HepG2 (cell line): ENCODE results near the gene ANKS4B. TPM values are rescaled to one million over a fixed set of nuclear protein-coding genes. Genes with fewer than 3 reads are reported as not detected.
A peak's percentile ranks its signal among the peaks of the same experiment; 100 is the strongest.

Experiments
- CAMTA2 ChIP-seq: sonication (generic); formaldehyde crosslinking; IDR thresholded peaks from 2 replicates; pipeline ENCODE4 v1.4.0; 2020; ENCODE audit warnings: mild to moderate bottlenecking, missing genetic modification reagents, borderline replicate concordance
- CBX5 ChIP-seq: sonication (generic); formaldehyde crosslinking; IDR thresholded peaks from 2 replicates; pipeline ENCODE4 v1.4.0; 2020; ENCODE audit warnings: missing genetic modification reagents, borderline replicate concordance
- EHMT2 ChIP-seq: fragments of 200-600 bp; sonication (generic); IDR thresholded peaks from 2 replicates; pipeline ENCODE4 v1.7.0; 2017; ENCODE audit warnings: antibody characterized with exemption, low read depth, low read length, borderline replicate concordance
- GATAD2A ChIP-seq: IDR thresholded peaks from 2 replicates; pipeline ENCODE4 v1.6.1; 2016
- HCFC1 ChIP-seq: fragments of 150-350 bp; IDR thresholded peaks from 2 replicates; pipeline ENCODE4 v1.6.1; 2014; ENCODE audit warnings: low read depth, low read length
- HHEX ChIP-seq: IDR thresholded peaks from 2 replicates; pipeline ENCODE4 v1.6.1; 2016; ENCODE audit warnings: control low read depth
- IKZF1 ChIP-seq: fragments of 450-650 bp; IDR thresholded peaks from 2 replicates; pipeline ENCODE4 v1.7.1; 2016
- ISX ChIP-seq: sonication (generic); formaldehyde crosslinking; conservative IDR thresholded peaks from 2 replicates; pipeline ENCODE4 v1.5.0; 2020; ENCODE audit warnings: missing genetic modification reagents
- MIER3 ChIP-seq: IDR thresholded peaks from 2 replicates; pipeline ENCODE4 v1.6.1; 2016; ENCODE audit warnings: missing compliant biosample characterization, borderline replicate concordance
- MYPOP ChIP-seq: sonication (generic); formaldehyde crosslinking; IDR thresholded peaks from 2 replicates; pipeline ENCODE4 v1.8.1; 2023; ENCODE audit warnings: mild to moderate bottlenecking, moderate library complexity, missing genetic modification reagents
- NCOA5 ChIP-seq: sonication (generic); formaldehyde crosslinking; IDR thresholded peaks from 2 replicates; pipeline ENCODE4 v1.4.0; 2020; ENCODE audit warnings: missing genetic modification reagents
- RCOR2 ChIP-seq: IDR thresholded peaks from 2 replicates; pipeline ENCODE4 v1.6.1; 2016; ENCODE audit warnings: missing biosample characterization, missing genetic modification reagents
- TARDBP ChIP-seq: sonication (generic); formaldehyde crosslinking; IDR thresholded peaks from 2 replicates; pipeline ENCODE4 v1.8.0; 2022; ENCODE audit warnings: mild to moderate bottlenecking, missing genetic modification reagents
- TP53 ChIP-seq: sonication (generic); formaldehyde crosslinking; conservative IDR thresholded peaks from 2 replicates; pipeline ENCODE4 v1.4.0; 2020; ENCODE audit warnings: missing genetic modification reagents
- XBP1 ChIP-seq: sonication (generic); formaldehyde crosslinking; IDR thresholded peaks from 2 replicates; pipeline ENCODE4 v1.5.0; 2020; ENCODE audit warnings: missing genetic modification reagents
- ZKSCAN1 ChIP-seq: fragments of 150-350 bp; IDR thresholded peaks from 2 replicates; pipeline ENCODE4 v1.6.1; 2014; ENCODE audit warnings: low read length
- ZNF317 ChIP-seq: sonication (generic); formaldehyde crosslinking; IDR thresholded peaks from 2 replicates; pipeline ENCODE4 v1.5.0; 2020; ENCODE audit warnings: mild to moderate bottlenecking, missing genetic modification reagents
- ZNF343 ChIP-seq: sonication (generic); formaldehyde crosslinking; IDR thresholded peaks from 2 replicates; pipeline ENCODE4 v1.4.0; 2020; ENCODE audit warnings: mild to moderate bottlenecking, missing genetic modification reagents
- ZNF362 ChIP-seq: sonication (generic); formaldehyde crosslinking; IDR thresholded peaks from 2 replicates; pipeline ENCODE4 v1.4.0; 2020; ENCODE audit warnings: missing genetic modification reagents, mild to moderate bottlenecking, borderline replicate concordance
- ZNF431 ChIP-seq: sonication (generic); formaldehyde crosslinking; IDR thresholded peaks from 2 replicates; pipeline ENCODE4 v1.9.0; 2022; ENCODE audit warnings: missing genetic modification reagents, low read depth, mild to moderate bottlenecking, borderline replicate concordance
- ZNF672 ChIP-seq: sonication (generic); formaldehyde crosslinking; IDR thresholded peaks from 2 replicates; pipeline ENCODE4 v1.8.1; 2022; ENCODE audit warnings: missing genetic modification reagents
- ZSCAN20 ChIP-seq: sonication (generic); formaldehyde crosslinking; IDR thresholded peaks from 2 replicates; pipeline ENCODE4 v1.4.0; 2020; ENCODE audit warnings: missing genetic modification reagents, mild to moderate bottlenecking, borderline replicate concordance
- polyA plus RNA-seq, 8 experiments: library from polyadenylated mRNA; depleted of rRNA in 3 of 8; stranded (reverse) in 7 of 8; unstranded in 1 of 8; fragments of >200 nt; fragmentation: Illumina TruSeq in 4 of 8; extraction: Trizol in 4 of 8; gene quantifications; 2 replicates each; pipeline versions ENCODE4 v1.2.1 to v1.2.3, GENCODE V29; 2011 to 2016; ENCODE audit warnings: low read depth in 4 of 8, missing spikeins in 1 of 8, mixed read lengths in 1 of 8; ENCODE audit not compliant: insufficient read depth in 1 of 8
- total RNA-seq, 5 experiments: library from RNA; depleted of rRNA; stranded (reverse); fragments of >200 nt; fragmentation: Illumina TruSeq; extraction: Trizol; gene quantifications; 2 replicates each; pipeline ENCODE4 v1.2.3, GENCODE V29; 2016; ENCODE audit warnings: low read depth in 1 of 5
- TF ChIP-seq, protein P1 (sequence below), 2 experiments: IDR thresholded peaks; 2 replicates each; pipeline ENCODE4 v1.6.1; 2011 to 2012; ENCODE audit warnings: low read length in 2 of 2, borderline replicate concordance in 1 of 2, low read depth in 1 of 2, mild to moderate bottlenecking in 1 of 2, moderate library complexity in 1 of 2
- TF ChIP-seq, protein P2 (sequence below): IDR thresholded peaks from 2 replicates; pipeline ENCODE4 v1.6.1; 2018; ENCODE audit warnings: missing genetic modification reagents, mild to moderate bottlenecking, missing compliant biosample characterization

The ANKS4B gene
- total and polyA plus RNA-seq, 2 of the 13 experiments (the other 11 are each of a cell fraction or from before 2014, with no cell fraction given) = 6.5 to 30.0 TPM

GRCh38 chr16:21260870-21261791 is 27.6 kb downstream of the ANKS4B start (continued):
- peak; percentile 69 for TF ChIP-seq MYPOP (CRISPR knock-in tag)
- peak; percentile 23; the same call in 1 of the 2 replicates for TF ChIP-seq ZNF343 (CRISPR knock-in tag)
- no peak for TF ChIP-seq NCOA5
- TF ChIP-seq CBX5 = peak; percentile 92
- TF ChIP-seq IKZF1 = no peak
- TF ChIP-seq, protein P1, sequence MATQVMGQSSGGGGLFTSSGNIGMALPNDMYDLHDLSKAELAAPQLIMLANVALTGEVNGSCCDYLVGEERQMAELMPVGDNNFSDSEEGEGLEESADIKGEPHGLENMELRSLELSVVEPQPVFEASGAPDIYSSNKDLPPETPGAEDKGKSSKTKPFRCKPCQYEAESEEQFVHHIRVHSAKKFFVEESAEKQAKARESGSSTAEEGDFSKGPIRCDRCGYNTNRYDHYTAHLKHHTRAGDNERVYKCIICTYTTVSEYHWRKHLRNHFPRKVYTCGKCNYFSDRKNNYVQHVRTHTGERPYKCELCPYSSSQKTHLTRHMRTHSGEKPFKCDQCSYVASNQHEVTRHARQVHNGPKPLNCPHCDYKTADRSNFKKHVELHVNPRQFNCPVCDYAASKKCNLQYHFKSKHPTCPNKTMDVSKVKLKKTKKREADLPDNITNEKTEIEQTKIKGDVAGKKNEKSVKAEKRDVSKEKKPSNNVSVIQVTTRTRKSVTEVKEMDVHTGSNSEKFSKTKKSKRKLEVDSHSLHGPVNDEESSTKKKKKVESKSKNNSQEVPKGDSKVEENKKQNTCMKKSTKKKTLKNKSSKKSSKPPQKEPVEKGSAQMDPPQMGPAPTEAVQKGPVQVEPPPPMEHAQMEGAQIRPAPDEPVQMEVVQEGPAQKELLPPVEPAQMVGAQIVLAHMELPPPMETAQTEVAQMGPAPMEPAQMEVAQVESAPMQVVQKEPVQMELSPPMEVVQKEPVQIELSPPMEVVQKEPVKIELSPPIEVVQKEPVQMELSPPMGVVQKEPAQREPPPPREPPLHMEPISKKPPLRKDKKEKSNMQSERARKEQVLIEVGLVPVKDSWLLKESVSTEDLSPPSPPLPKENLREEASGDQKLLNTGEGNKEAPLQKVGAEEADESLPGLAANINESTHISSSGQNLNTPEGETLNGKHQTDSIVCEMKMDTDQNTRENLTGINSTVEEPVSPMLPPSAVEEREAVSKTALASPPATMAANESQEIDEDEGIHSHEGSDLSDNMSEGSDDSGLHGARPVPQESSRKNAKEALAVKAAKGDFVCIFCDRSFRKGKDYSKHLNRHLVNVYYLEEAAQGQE (IDR thresholded peaks at IDR 0.05; ENCODE audit: borderline replicate concordance in 1 of 2, low read depth in 1 of 2, low read length in 2 of 2) = peak in 1 of 2 experiments; percentile 45; a peak in 1 of 4 replicates
- TF ChIP-seq EHMT2 = no peak; the same call in 1 of the 2 replicates
- TF ChIP-seq ZKSCAN1 = 0 out of 2 replicates have a peak, but pooled peaks have one; percentile 9
- TF ChIP-seq GATAD2A (CRISPR knock-in tag) = peak; percentile 96
- TF ChIP-seq, protein P2, sequence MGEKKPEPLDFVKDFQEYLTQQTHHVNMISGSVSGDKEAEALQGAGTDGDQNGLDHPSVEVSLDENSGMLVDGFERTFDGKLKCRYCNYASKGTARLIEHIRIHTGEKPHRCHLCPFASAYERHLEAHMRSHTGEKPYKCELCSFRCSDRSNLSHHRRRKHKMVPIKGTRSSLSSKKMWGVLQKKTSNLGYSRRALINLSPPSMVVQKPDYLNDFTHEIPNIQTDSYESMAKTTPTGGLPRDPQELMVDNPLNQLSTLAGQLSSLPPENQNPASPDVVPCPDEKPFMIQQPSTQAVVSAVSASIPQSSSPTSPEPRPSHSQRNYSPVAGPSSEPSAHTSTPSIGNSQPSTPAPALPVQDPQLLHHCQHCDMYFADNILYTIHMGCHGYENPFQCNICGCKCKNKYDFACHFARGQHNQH (CRISPR knock-in tag) = peak; percentile 86
- TF ChIP-seq ISX (CRISPR knock-in tag) = no peak
- no peak for TF ChIP-seq ZNF672 (CRISPR knock-in tag)
- peak; percentile 13; the same call in 1 of the 2 replicates for TF ChIP-seq ZNF362 (CRISPR knock-in tag)
- no peak for TF ChIP-seq ZNF431 (CRISPR knock-in tag)
- 0 out of 2 replicates have a peak, but pooled peaks have one; percentile 59 for TF ChIP-seq TARDBP (CRISPR knock-in tag)
- no peak; the same call in none of the 2 replicates for TF ChIP-seq HHEX
- TF ChIP-seq ZNF317 = peak; percentile 78
- TF ChIP-seq TP53 (CRISPR knock-in tag) = no peak; the same call in 1 of the 2 replicates
- no peak for TF ChIP-seq CAMTA2 (CRISPR knock-in tag)
- peak; percentile 98; the same call in 1 of the 2 replicates for TF ChIP-seq MIER3 (CRISPR knock-in tag)
- TF ChIP-seq ZSCAN20 (CRISPR knock-in tag) = no peak
- TF ChIP-seq XBP1 = no peak; the same call in 1 of the 2 replicates
- no peak for TF ChIP-seq HCFC1
- TF ChIP-seq RCOR2 = peak; percentile 99
